GM12864 (cell line): ENCODE data around the gene LYSMD3.
A peak's percentile ranks its signal among the peaks of the same experiment; 100 is the strongest.

Source experiments
- DNase-seq: peaks from one replicate; pipeline ENCODE4 v3.0.0-alpha.2; 2011; ENCODE audit warnings: low read depth
- H3K4me3 ChIP-seq: 2 replicates; pipeline ENCODE4 v1.5.1; 2011; ENCODE audit warnings: mild to moderate bottlenecking, low read depth, low read length, control low read depth
- CTCF ChIP-seq: IDR thresholded peaks from 2 replicates; pipeline ENCODE4 v1.5.1; 2011; ENCODE audit warnings: low read depth, mild to moderate bottlenecking, moderate library complexity, low read length, control low read depth, inconsistent platforms; ENCODE audit errors: missing control alignments

Gene LYSMD3

DNA sequence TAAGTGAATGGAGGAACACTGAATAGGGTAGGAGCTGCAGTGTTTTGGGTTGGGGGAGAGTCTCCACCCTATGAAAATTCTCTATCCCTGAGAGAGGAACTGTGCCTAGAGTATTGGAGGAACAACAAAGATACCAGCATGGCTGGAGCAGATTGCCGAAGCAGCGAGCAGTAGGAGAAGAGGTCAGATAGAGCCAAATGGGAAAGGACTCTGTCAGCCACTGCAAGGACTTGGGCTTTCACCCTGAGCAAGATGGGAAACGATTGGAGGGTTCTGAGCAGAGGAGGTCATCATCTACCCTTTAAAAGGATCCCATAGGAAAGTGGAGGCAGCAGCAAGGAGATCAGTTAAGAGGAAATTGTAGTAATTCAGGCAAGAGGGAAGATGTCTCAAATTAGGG, 4.4 kb upstream of the LYSMD3 start:
- no peak for DNase-seq
- no peak for TF ChIP-seq CTCF
- no peak overlapping the region for H3K4me3 ChIP-seq

GRCh38 chr5:90530736-90531487, 1.5 kb upstream of the LYSMD3 start:
- TF ChIP-seq CTCF, result no peak
- no peak overlapping the region for H3K4me3 ChIP-seq
- no peak for DNase-seq

GRCh38 chr5:90529939-90530677, 724 bp upstream of the LYSMD3 start:
- peak overlapping the region; percentile 94 for H3K4me3 ChIP-seq
- DNase-seq, result peak; percentile 45
- TF ChIP-seq CTCF, result peak; percentile 66

DNA sequence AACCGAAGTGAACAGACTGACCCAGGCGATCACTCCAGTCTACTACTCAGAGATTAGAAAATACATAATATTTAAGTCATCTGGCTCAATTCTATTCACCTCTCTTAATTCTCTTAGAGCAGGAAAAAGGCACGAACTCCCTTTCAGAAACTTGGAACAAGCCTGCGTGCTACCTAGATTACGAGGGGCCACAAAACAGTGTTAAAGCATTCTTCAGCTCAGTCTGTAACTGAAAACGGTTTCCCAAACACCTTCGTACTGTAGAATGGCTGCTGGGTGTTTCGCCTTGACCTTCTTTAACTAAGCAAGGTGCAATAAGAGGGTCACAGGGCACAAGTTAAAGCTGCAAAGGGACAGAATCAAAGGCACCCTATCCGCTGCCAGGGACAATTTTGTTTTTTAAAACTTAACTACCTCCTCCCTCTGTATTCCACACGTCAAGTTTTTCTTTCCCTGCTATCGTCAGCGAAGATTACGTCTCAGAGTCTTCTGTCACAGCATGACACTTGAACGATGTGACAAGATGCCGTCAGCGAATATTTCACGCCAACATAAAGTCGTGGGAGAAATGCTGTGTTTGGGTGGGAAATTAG, 687 bp downstream of the LYSMD3 start:
- no peak for DNase-seq

DNA sequence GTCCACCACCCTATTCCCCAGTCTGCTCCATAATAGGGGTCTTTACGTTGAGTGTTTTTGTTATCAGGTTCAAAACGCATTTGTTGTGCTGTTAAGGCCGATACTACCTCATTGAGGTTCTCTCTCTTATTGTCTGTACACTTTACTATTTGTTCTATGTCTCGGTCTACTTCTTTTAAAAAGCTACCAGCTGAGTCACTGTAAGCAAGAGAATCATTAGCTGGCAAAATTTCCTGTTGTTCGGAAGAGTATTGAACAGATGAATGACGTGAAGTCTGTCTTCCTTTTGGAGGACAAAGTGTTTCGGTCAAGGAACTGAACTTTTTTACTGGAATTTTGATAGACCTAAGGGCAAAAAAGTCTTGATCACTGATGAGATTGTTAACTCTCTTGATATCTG, 10.3 kb downstream of the LYSMD3 start:
- H3K4me3 ChIP-seq, result no peak overlapping the region
- DNase-seq, result no peak
- TF ChIP-seq CTCF, result no peak

More for the DNA sequence above, 687 bp downstream of the LYSMD3 start:
- TF ChIP-seq CTCF, result no peak
- H3K4me3 ChIP-seq, result peak overlapping the region; percentile 94

- H3K4me3 ChIP-seq, result no peak overlapping the region
- no peak for DNase-seq
- no peak for TF ChIP-seq CTCF
Observed at GRCh38 chr5:90518661-90519060, 10.7 kb downstream of the LYSMD3 start.
